Activated naive CD4-positive, alpha-beta T cell treated with anti-CD3 and anti-CD28 coated beads, Interleukin-2, amount 50 U/mL, for 24 hours (primary cell): ENCODE data around the gene SHISA5.

Experiments
- H3K27ac Mint-ChIP-seq: one replicate; pipeline ENCODE4 v1.8.0; 2021; ENCODE audit warnings: mild to moderate bottlenecking, mixed read lengths
- H3K27me3 Mint-ChIP-seq: one replicate; pipeline ENCODE4 v1.8.0; 2021; ENCODE audit warnings: mixed read lengths
- H3K36me3 Mint-ChIP-seq: one replicate; pipeline ENCODE4 v1.8.0; 2021; ENCODE audit warnings: mixed read lengths
- H3K4me1 Mint-ChIP-seq: one replicate; pipeline ENCODE4 v1.8.0; 2021; ENCODE audit warnings: mixed read lengths
- H3K4me3 Mint-ChIP-seq: one replicate; pipeline ENCODE4 v1.8.0; 2021; ENCODE audit warnings: mild to moderate bottlenecking, mixed read lengths
- H3K9me3 Mint-ChIP-seq: one replicate; pipeline ENCODE4 v1.8.0; 2021; ENCODE audit warnings: mixed read lengths

Gene SHISA5

GRCh38 chr3:48435223-48435595 is 68.8 kb downstream of the SHISA5 start:
- no peaks in the 10 kb centered on the region for H3K9me3 Mint-ChIP-seq
- no peak overlapping the region for H3K27ac Mint-ChIP-seq
- no peak overlapping the region for H3K4me3 Mint-ChIP-seq
- no peaks in the 10 kb centered on the region for H3K27me3 Mint-ChIP-seq
- no peaks in the 10 kb centered on the region for H3K36me3 Mint-ChIP-seq
- H3K4me1 Mint-ChIP-seq: peaks cover 30% of the 10 kb centered on the region

- peaks cover 26% of the 10 kb centered on the region for H3K4me1 Mint-ChIP-seq
- no peaks in the 10 kb centered on the region for H3K27me3 Mint-ChIP-seq
- no peaks in the 10 kb centered on the region for H3K36me3 Mint-ChIP-seq
- no peak overlapping the region for H3K4me3 Mint-ChIP-seq
- no peak overlapping the region for H3K27ac Mint-ChIP-seq
- H3K9me3 Mint-ChIP-seq: no peaks in the 10 kb centered on the region
These were observed 69.3 kb downstream of the SHISA5 start for GRCh38 chr3:48434591-48435222.

- Mint-ChIP-seq H3K27me3 (no peaks in the 10 kb centered on the region), H3K4me1 (peaks cover 18% of the 10 kb centered on the region), H3K4me3 (no peak overlapping the region), H3K9me3 (no peaks in the 10 kb centered on the region), H3K27ac (no peak overlapping the region), H3K36me3 (no peaks in the 10 kb centered on the region)
These were observed 70.4 kb downstream of the SHISA5 start for GRCh38 chr3:48433472-48434118.

- Mint-ChIP-seq H3K4me3 (no peak overlapping the region), H3K27ac (no peak overlapping the region), H3K36me3 (no peaks in the 10 kb centered on the region), H3K4me1 (peaks cover 13% of the 10 kb centered on the region), H3K9me3 (no peaks in the 10 kb centered on the region), H3K27me3 (no peaks in the 10 kb centered on the region)
These were observed 71.3 kb downstream of the SHISA5 start for GRCh38 chr3:48432411-48433371.

- peak overlapping the region; percentile 54 for H3K4me3 Mint-ChIP-seq
- H3K27me3 Mint-ChIP-seq: no peaks in the 10 kb centered on the region
- peaks cover 13% of the 10 kb centered on the region for H3K4me1 Mint-ChIP-seq
- no peaks in the 10 kb centered on the region for H3K9me3 Mint-ChIP-seq
- H3K27ac Mint-ChIP-seq: no peak overlapping the region
- H3K36me3 Mint-ChIP-seq: no peaks in the 10 kb centered on the region
These were observed 72.5 kb downstream of the SHISA5 start for GRCh38 chr3:48431224-48432029.

- H3K9me3 Mint-ChIP-seq: no peaks in the 10 kb centered on the region
- no peak overlapping the region for H3K27ac Mint-ChIP-seq
- peak overlapping the region; percentile 54 for H3K4me3 Mint-ChIP-seq
- no peaks in the 10 kb centered on the region for H3K36me3 Mint-ChIP-seq
- H3K27me3 Mint-ChIP-seq: no peaks in the 10 kb centered on the region
- H3K4me1 Mint-ChIP-seq: peaks cover 13% of the 10 kb centered on the region
These were observed 73.3 kb downstream of the SHISA5 start for GRCh38 chr3:48430708-48431101.

GRCh38 chr3:48429960-48430707 is 73.8 kb downstream of the SHISA5 start, which contains the start of gene PLXNB1:
PLXNB1 (minus strand) TSS chr3:48430086; CDS start chr3:48424611, 5,475 bp downstream.
- Mint-ChIP-seq H3K4me1 (peaks cover 13% of the 10 kb centered on the region), H3K27ac (no peak within 1 kb of the TSS), H3K27me3 (no peaks in the 10 kb centered on the region), H3K36me3 (no peaks in the 10 kb centered on the region), H3K9me3 (no peaks in the 10 kb centered on the region), H3K4me3 (peak within 1 kb of the TSS; percentile 80)

- Mint-ChIP-seq H3K27me3 (no peaks in the 10 kb centered on the region), H3K27ac (no peak overlapping the region)
These were observed 74.5 kb downstream of the SHISA5 start for GRCh38 chr3:48429317-48429959.

GRCh38 chr3:48428572-48429316 is 75.2 kb downstream of the SHISA5 start:
- peaks cover 4% of the 10 kb centered on the region for H3K4me1 Mint-ChIP-seq
- H3K27me3 Mint-ChIP-seq: no peaks in the 10 kb centered on the region
- H3K4me3 Mint-ChIP-seq: peak overlapping the region; percentile 44
- H3K36me3 Mint-ChIP-seq: no peaks in the 10 kb centered on the region
- no peaks in the 10 kb centered on the region for H3K9me3 Mint-ChIP-seq
- no peak overlapping the region for H3K27ac Mint-ChIP-seq

More at GRCh38 chr3:48429317-48429959, 74.5 kb downstream of the SHISA5 start:
- Mint-ChIP-seq H3K36me3 (no peaks in the 10 kb centered on the region), H3K4me3 (peak overlapping the region; percentile 80), H3K4me1 (peaks cover 9% of the 10 kb centered on the region), H3K9me3 (no peaks in the 10 kb centered on the region)

- no peak overlapping the region for H3K27ac Mint-ChIP-seq
- no peaks in the 10 kb centered on the region for H3K36me3 Mint-ChIP-seq
- no peaks in the 10 kb centered on the region for H3K27me3 Mint-ChIP-seq
- peaks cover 4% of the 10 kb centered on the region for H3K4me1 Mint-ChIP-seq
- no peaks in the 10 kb centered on the region for H3K9me3 Mint-ChIP-seq
- peak overlapping the region; percentile 44 for H3K4me3 Mint-ChIP-seq
These were observed 75.8 kb downstream of the SHISA5 start for GRCh38 chr3:48428088-48428571.

- Mint-ChIP-seq H3K27ac (no peak overlapping the region), H3K9me3 (no peaks in the 10 kb centered on the region), H3K4me1 (peaks cover 4% of the 10 kb centered on the region), H3K27me3 (no peaks in the 10 kb centered on the region), H3K36me3 (no peaks in the 10 kb centered on the region), H3K4me3 (peak overlapping the region; percentile 44)
These were observed 76.4 kb downstream of the SHISA5 start for GRCh38 chr3:48427630-48427962.

GRCh38 chr3:48426944-48427629 is 76.9 kb downstream of the SHISA5 start:
- Mint-ChIP-seq H3K27ac (no peak overlapping the region), H3K36me3 (no peaks in the 10 kb centered on the region), H3K9me3 (no peaks in the 10 kb centered on the region), H3K4me3 (no peak overlapping the region), H3K4me1 (peaks cover 4% of the 10 kb centered on the region), H3K27me3 (no peaks in the 10 kb centered on the region)

GRCh38 chr3:48426401-48426909 is 77.5 kb downstream of the SHISA5 start:
- Mint-ChIP-seq H3K27me3 (no peaks in the 10 kb centered on the region), H3K4me3 (no peak overlapping the region), H3K27ac (no peak overlapping the region), H3K36me3 (no peaks in the 10 kb centered on the region), H3K9me3 (no peaks in the 10 kb centered on the region), H3K4me1 (peaks cover 4% of the 10 kb centered on the region)
